ENCODE results near the gene SORCS1. TPM values are rescaled to one million over a fixed set of nuclear protein-coding genes. Genes with fewer than 3 reads are reported as not detected.

Gene SORCS1
- total and polyA plus RNA-seq, 2 donors from 2014 or later = 0.76 to 2.4 TPM

GRCh38 chr10:106981452-106982075, 182.9 kb downstream of the SORCS1 start:
- Histone ChIP-seq H3K9me3 (ENCODE audit: control insufficient read depth in 2 of 3, insufficient read depth in 1 of 3, low read length in 3 of 3) (no peaks in the 10 kb centered on the region), H3K36me3 (ENCODE audit: control insufficient read depth in 2 of 3, insufficient read depth in 3 of 3, low read length in 3 of 3) (no peaks in the 10 kb centered on the region), H3K27ac (ENCODE audit: low read depth in 2 of 2, low read length in 2 of 2) (no peak overlapping the region), H3K27me3 (ENCODE audit: control insufficient read depth, insufficient read depth, low read length) (no peaks in the 10 kb centered on the region), H3K4me3 (ENCODE audit: low read length in 3 of 3) (no peak overlapping the region), H3K4me1 (ENCODE audit: control insufficient read depth in 2 of 3, insufficient read depth in 2 of 3, low read depth in 1 of 3, low read length in 3 of 3) (peaks cover 0 to 4% (median 2%) of the 10 kb centered on the region in 3 donors), H3K9ac (ENCODE audit: low read length in 3 of 3) (no peak overlapping the region)
- intact Hi-C loops (cut with DNase I) = no loop called here
- DNase-seq (peak in 3 of 5 donors; percentile 21 to 68 (median 51)), FAIRE-seq (no peak)
- no peak for TF ChIP-seq CTCF (IDR thresholded peaks at IDR 0.05; ENCODE audit: borderline replicate concordance, extremely low read depth, insufficient read depth)

DNA sequence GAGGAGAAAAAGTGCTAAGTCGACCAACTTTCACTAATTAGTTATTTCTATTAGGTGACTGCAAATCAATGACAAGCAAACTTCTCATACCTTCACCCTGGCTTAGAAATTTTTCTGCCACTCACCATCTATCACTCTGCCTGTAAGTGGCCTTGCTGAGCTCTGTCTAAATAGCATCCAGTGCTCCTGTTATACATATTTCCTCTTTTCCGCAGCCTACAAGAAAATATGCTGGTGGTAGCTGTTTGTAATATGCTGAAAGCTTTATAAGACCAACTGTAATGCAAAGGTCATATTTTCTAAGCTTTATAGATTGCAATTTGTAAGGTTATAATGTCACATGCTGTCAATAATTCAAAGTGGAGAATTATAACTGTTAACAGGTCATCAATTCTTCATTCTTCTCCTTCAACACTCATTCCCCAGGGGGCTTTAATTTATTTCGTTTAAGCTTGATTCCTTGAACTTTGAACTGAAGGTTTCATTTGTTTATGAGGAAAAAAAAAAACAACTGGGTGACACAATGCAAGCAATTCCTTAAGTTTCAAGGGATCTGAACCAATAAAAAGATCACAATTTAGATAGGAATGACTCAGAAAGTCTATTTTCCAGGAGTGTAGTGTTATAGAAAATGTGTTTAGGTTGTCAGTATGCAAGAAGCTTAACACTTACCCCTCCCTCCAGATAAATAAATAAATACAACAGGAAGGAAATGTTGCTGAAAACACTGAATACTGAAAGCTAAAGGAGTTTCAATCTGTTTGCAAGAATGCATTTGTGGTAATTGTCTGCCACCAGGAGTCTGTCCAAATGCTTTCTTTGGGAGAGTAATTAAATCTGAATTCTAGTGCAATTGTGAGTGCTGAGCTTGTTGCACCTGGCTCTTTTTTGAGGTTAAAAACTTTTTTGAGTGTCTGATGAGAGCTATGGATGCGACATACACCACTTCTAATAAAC, 183.7 kb downstream of the SORCS1 start:
- H3K27me3 ChIP-seq (ENCODE audit: control insufficient read depth, insufficient read depth, low read length) = no peaks in the 10 kb centered on the region
- no peak overlapping the region for H3K4me3 ChIP-seq (ENCODE audit: low read length in 3 of 3)
- intact Hi-C loops (cut with DNase I) = no loop called here
- no peak overlapping the region for H3K27ac ChIP-seq (ENCODE audit: low read depth in 2 of 2, low read length in 2 of 2)
- no peaks in the 10 kb centered on the region for H3K9me3 ChIP-seq (ENCODE audit: control insufficient read depth in 2 of 3, insufficient read depth in 1 of 3, low read length in 3 of 3)
- TF ChIP-seq CTCF (IDR thresholded peaks at IDR 0.05; ENCODE audit: borderline replicate concordance, extremely low read depth, insufficient read depth) = peak; percentile 19
- no peak overlapping the region for H3K9ac ChIP-seq (ENCODE audit: low read length in 3 of 3)
- FAIRE-seq (no peak), DNase-seq (peak in 2 of 5 donors; percentile 38 to 56)
- peaks cover 0 to 4% (median 2%) of the 10 kb centered on the region in 3 donors for H3K4me1 ChIP-seq (ENCODE audit: control insufficient read depth in 2 of 3, insufficient read depth in 2 of 3, low read depth in 1 of 3, low read length in 3 of 3)
- H3K36me3 ChIP-seq (ENCODE audit: control insufficient read depth in 2 of 3, insufficient read depth in 3 of 3, low read length in 3 of 3) = no peaks in the 10 kb centered on the region

DNA sequence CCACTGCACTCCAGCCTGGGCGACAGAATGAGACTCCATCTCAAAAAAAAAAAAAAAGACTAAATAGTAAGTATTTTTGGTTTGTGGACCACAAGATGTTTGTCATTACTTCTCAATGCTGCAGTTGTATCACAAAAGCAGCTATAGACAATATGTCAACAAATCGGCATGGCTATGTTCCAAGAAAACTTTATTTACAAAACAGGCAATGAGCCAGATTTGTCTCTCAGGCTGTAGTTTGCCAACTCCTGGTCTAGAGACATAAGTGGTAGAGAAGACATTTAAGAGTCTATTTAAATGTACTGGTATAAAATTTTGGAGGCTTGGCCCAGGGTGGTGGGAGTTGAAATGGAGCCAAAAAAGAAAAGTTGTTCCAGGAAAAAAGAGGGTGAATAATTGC, 185.8 kb downstream of the SORCS1 start:
- Histone ChIP-seq H3K4me3 (ENCODE audit: low read length in 3 of 3) (no peak overlapping the region), H3K27me3 (ENCODE audit: control insufficient read depth, insufficient read depth, low read length) (no peaks in the 10 kb centered on the region)
- intact Hi-C loops (cut with DNase I) = no loop called here

More for the DNA sequence above, 185.8 kb downstream of the SORCS1 start:
- Histone ChIP-seq H3K9me3 (ENCODE audit: control insufficient read depth in 2 of 3, insufficient read depth in 1 of 3, low read length in 3 of 3) (no peaks in the 10 kb centered on the region), H3K4me1 (ENCODE audit: control insufficient read depth in 2 of 3, insufficient read depth in 2 of 3, low read depth in 1 of 3, low read length in 3 of 3) (peaks cover 0 to 4% (median 2%) of the 10 kb centered on the region in 3 donors), H3K36me3 (ENCODE audit: control insufficient read depth in 2 of 3, insufficient read depth in 3 of 3, low read length in 3 of 3) (no peaks in the 10 kb centered on the region), H3K9ac (ENCODE audit: low read length in 3 of 3) (no peak overlapping the region), H3K27ac (ENCODE audit: low read depth in 2 of 2, low read length in 2 of 2) (no peak overlapping the region)
- TF ChIP-seq CTCF (IDR thresholded peaks at IDR 0.05; ENCODE audit: borderline replicate concordance, extremely low read depth, insufficient read depth) = no peak
- DNase-seq (no peak), FAIRE-seq (no peak)
